Smooth muscle cell of the coronary artery (primary cell): Measurements from ENCODE around the gene DHTKD1. TPM values are rescaled to one million over a fixed set of nuclear protein-coding genes. Genes with fewer than 3 reads are reported as not detected.

ENCODE experiments used
- total RNA-seq: library from RNA; depleted of rRNA; stranded (reverse); fragments of >200 nt; gene quantifications from 2 replicates; pipeline ENCODE4 v1.2.3, GENCODE V29; 2014; ENCODE audit warnings: low replicate concordance

The DHTKD1 gene
- total RNA-seq: 19.9 and 29.5 TPM in 2 replicates

DNA sequence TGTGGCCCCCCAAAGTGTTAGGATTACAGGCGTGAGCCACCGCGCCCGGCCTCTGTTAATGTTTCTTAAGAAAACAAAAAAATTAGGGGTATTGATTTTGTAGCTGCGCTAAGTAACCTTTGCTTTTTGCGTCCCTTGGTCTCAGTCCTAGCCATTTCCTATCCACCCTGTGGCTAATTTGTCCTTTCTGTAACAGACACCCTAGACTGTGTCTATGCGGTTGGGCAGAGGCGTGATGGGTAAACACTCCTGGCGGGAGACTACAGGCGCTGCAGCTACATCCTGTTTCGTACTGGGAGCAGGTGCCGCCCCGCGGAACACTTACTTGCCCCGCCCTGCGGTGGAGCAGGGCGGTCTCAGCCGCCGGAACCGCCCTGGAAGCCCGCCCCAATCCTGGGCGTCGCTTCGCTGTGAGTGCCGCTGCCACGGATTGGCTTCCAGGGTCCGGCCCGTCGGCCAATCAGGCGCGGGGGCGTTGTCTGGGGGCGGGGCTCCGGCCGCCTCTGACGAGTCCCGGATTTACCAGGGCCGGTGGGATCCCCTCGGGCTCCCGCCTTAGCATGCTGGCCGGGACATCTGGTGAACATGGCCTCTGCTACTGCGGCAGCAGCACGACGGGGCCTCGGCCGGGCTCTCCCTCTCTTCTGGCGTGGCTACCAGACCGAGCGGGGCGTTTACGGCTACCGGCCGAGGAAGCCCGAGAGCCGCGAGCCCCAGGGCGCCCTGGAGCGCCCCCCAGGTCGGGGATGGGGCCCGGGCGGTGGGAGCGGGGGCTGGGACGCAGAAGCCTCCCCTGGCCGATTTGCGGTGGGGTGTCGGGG lies at the start of gene DHTKD1:
Gene DHTKD1 (plus strand): TSS at position 506 of the 821 bp plus-strand sequence. CDS start 80 bp downstream, at position 586.

DNA sequence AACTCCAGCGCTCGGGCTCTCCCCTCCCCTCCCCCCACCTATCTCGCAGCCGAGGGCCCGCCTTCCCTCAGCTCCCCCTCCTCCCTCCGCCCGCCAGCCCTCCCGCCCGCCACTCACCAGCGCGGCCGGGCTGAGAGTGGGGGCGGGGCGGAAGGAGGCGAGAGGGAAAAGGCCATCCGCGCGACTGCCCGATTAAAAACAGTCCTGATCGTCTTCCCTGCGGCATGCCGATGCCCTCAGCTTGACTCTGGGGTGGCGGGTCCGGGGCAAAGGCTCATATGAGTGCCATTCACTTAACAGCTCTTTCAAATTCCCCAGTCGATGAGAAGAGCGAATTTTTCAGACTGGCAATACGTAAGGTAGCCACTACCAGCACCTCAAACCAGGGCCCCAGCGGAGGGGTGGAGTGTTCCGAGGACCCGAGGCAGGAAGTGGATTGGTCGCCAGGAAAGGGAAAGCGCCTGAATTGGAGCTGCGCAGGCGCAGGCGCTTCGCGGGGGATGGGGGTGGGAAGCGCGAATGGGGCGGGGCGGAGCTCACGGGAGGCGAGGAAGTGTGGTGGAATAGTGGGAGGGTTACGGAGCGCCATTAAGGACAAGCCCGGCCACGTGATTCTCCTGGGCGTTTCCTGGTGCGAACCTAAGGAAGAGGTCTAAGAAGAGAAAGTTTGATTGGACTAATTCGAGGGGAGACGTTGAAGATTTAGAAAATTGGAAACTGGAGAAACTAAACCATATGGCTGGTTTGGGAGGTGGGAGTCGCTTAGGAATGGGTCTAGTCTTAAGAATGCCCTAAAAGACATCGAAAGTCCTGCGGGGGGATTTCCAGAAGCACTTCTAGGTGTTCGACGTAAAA lies 25.7 kb upstream of the DHTKD1 start, which contains the start of gene UPF2:
Gene UPF2 (minus strand): TSS at position 13 of the 855 bp plus-strand sequence. CDS start 7,386 bp downstream, outside the sequence.

DNA sequence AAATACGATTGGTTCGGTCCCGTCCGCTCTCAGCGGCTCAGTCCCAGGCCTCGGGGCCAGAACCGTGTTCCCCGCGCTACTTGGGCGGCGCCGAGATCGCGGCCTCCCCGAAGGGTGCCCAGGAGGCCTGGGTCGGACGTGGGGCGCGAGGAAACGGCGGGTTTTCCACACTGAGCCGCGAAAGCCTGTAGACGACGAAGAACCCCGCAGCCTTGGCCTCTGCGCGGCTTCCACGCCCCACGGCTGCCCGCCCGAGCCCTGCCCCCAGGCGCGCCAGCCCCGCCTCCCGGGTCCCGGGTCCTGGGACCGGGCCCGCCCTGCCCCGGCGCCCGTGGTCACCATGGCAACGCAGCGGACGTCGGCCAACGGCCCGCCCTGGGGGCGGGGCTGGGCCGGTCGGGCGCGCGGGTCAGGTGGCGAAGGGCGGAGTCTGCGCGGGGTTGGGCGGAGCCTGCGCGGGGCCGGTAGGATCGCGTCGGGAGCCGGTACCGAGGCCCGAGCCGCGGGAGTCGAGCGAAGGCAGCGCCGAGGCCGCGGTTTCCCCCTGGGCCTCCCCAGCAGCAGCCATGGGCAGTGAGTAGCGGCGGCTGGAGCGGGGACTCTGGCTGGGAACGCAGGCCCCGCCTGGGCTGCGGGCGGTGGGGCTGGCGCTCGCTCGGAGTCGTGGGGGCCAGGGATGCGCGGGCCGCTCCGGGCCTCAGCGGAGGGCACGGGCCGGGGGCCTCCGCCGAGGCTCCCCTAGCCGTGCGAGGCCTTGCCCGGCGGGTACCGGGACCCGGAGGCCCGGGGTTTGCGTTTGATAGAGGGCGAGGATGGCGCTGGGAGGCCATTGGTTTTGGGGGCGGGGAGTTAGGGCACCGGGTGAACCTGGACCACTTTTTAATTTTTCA lies 60.7 kb downstream of the DHTKD1 start, which contains the start of gene SEC61A2:
Gene SEC61A2 (plus strand): TSS at position 456 of the 890 bp plus-strand sequence. CDS start 111 bp downstream, at position 567.

Other genes with a start within 250 kb of the DHTKD1 start
- gene PROSER2, start 245.6 kb upstream of the DHTKD1 start, total RNA-seq: 0.70 and 2.3 TPM in 2 replicates
- gene UPF2, start 26.1 kb upstream of the DHTKD1 start, total RNA-seq: 7.3 and 11.6 TPM in 2 replicates
- 2.8 and 4.1 TPM in 2 replicates for gene SEC61A2, start 60.7 kb downstream of the DHTKD1 start, total RNA-seq
- 37.2 and 48.0 TPM in 2 replicates for gene NUDT5, start 126.9 kb downstream of the DHTKD1 start, total RNA-seq
- gene CDC123, start 127.2 kb downstream of the DHTKD1 start, total RNA-seq: 168 and 328 TPM in 2 replicates